ENCODE data around the gene PGM2.

PGM2 gene

GRCh38 chr4:37867102-37867501 is 40.6 kb downstream of the PGM2 start:
- no peak for DNase-seq

- DNase-seq, result no peak
Observed at GRCh38 chr4:37868238-37868637, 41.8 kb downstream of the PGM2 start.

- no peak for DNase-seq
Observed at GRCh38 chr4:37872310-37872988, 46.0 kb downstream of the PGM2 start.

- no peak for DNase-seq
Observed at GRCh38 chr4:37873386-37873785, 46.9 kb downstream of the PGM2 start.

GRCh38 chr4:37876156-37876555 is 49.7 kb downstream of the PGM2 start:
- no peak for DNase-seq

- no peak for DNase-seq
Observed at GRCh38 chr4:37879365-37879764, 52.9 kb downstream of the PGM2 start.

- no peak for DNase-seq
Observed at GRCh38 chr4:37881811-37882210, 55.3 kb downstream of the PGM2 start.

- no peak for DNase-seq
Observed at GRCh38 chr4:37882665-37883296, 56.3 kb downstream of the PGM2 start.

- no peak for DNase-seq
Observed at GRCh38 chr4:37884855-37885487, 58.5 kb downstream of the PGM2 start.

- no peak for DNase-seq
Observed at GRCh38 chr4:37885496-37885895, 59.0 kb downstream of the PGM2 start.

- DNase-seq, result peak; percentile 15
Observed at GRCh38 chr4:37889849-37890800, 63.6 kb downstream of the PGM2 start.

- peak; percentile 38 for DNase-seq
Observed at GRCh38 chr4:37890801-37891259, 64.3 kb downstream of the PGM2 start, which contains the start of gene TBC1D1. Gene TBC1D1, plus strand, starts transcription at chr4:37891084. Its CDS starts 11,012 bp downstream, at chr4:37902096.

GRCh38 chr4:37891260-37892159 is 65.0 kb downstream of the PGM2 start:
- peak; percentile 38 for DNase-seq

- peak; percentile 33 for DNase-seq
Observed at GRCh38 chr4:37892641-37893040, 66.2 kb downstream of the PGM2 start.

- DNase-seq, result no peak
Observed at GRCh38 chr4:37893164-37893563, 66.7 kb downstream of the PGM2 start.

- DNase-seq, result no peak
Observed at GRCh38 chr4:37895271-37895670, 68.8 kb downstream of the PGM2 start.

- no peak for DNase-seq
Observed at GRCh38 chr4:37896206-37896860, 69.8 kb downstream of the PGM2 start.

GRCh38 chr4:37902212-37902611 is 75.7 kb downstream of the PGM2 start:
- no peak for DNase-seq

- DNase-seq, result no peak
Observed at GRCh38 chr4:37902738-37903693, 76.5 kb downstream of the PGM2 start.

- DNase-seq, result no peak
Observed at GRCh38 chr4:37903901-37904300, 77.4 kb downstream of the PGM2 start.
